Measurements from ENCODE around the gene TCOF1.
"Not testable (repeated sequence)": the region's sequence is repeated elsewhere in the genome, so short reads cannot be mapped to it uniquely, and the experiment has no call there.

Gene TCOF1

GRCh38 chr5:150412319-150413175 is 55.0 kb downstream of the TCOF1 start, which contains the start of gene CD74:
TSS of gene CD74 (minus strand) at chr5:150412910. CDS start at chr5:150412749, 161 bp downstream.
- no peaks in the 10 kb centered on the region for H3K9me3 ChIP-seq (ENCODE audit: insufficient read depth, low read depth, low read length)
- no peaks in the 10 kb centered on the region for H3K36me3 ChIP-seq (ENCODE audit: insufficient read depth, low read depth, low read length)
- H3K4me1 ChIP-seq (ENCODE audit: insufficient read depth, low read length): peaks cover 12% of the 10 kb centered on the region; the same call in 1 of the 2 replicates
- peak within 1 kb of the TSS; percentile 62; the same call in 1 of the 2 replicates for H3K4me3 ChIP-seq (ENCODE audit: low read length)
- no peaks in the 10 kb centered on the region for H3K27me3 ChIP-seq (ENCODE audit: insufficient read depth, low read length)
- H3K9ac ChIP-seq (ENCODE audit: low read depth, low read length): peak within 1 kb of the TSS; percentile 49; the same call in 1 of the 2 replicates
- no peak within 1 kb of the TSS for H3K27ac ChIP-seq (ENCODE audit: low read length)

- H3K9me3 ChIP-seq (ENCODE audit: insufficient read depth, low read depth, low read length): no peaks in the 10 kb centered on the region
- no peak overlapping the region for H3K27ac ChIP-seq (ENCODE audit: low read length)
- no peaks in the 10 kb centered on the region for H3K36me3 ChIP-seq (ENCODE audit: insufficient read depth, low read depth, low read length)
- H3K4me3 ChIP-seq (ENCODE audit: low read length): peak overlapping the region; percentile 62; the same call in 1 of the 2 replicates
- peaks cover 11% of the 10 kb centered on the region; the same call in 1 of the 2 replicates for H3K4me1 ChIP-seq (ENCODE audit: insufficient read depth, low read length)
- peak overlapping the region; percentile 49; the same call in 1 of the 2 replicates for H3K9ac ChIP-seq (ENCODE audit: low read depth, low read length)
- no peaks in the 10 kb centered on the region for H3K27me3 ChIP-seq (ENCODE audit: insufficient read depth, low read length)
Observed at GRCh38 chr5:150413176-150413901, 55.8 kb downstream of the TCOF1 start.

- H3K36me3 ChIP-seq (ENCODE audit: insufficient read depth, low read depth, low read length); H3K27me3 ChIP-seq (ENCODE audit: insufficient read depth, low read length); H3K27ac ChIP-seq (ENCODE audit: low read length); H3K9ac ChIP-seq (ENCODE audit: low read depth, low read length); H3K4me3 ChIP-seq (ENCODE audit: low read length); H3K9me3 ChIP-seq (ENCODE audit: insufficient read depth, low read depth, low read length); H3K4me1 ChIP-seq (ENCODE audit: insufficient read depth, low read length): not testable (repeated sequence)
Observed at GRCh38 chr5:150413902-150414790, 56.6 kb downstream of the TCOF1 start.

GRCh38 chr5:150419630-150420270 is 62.3 kb downstream of the TCOF1 start:
- no peaks in the 10 kb centered on the region for H3K27me3 ChIP-seq (ENCODE audit: insufficient read depth, low read length)
- H3K27ac ChIP-seq (ENCODE audit: low read length): no peak overlapping the region
- no peak overlapping the region for H3K9ac ChIP-seq (ENCODE audit: low read depth, low read length)
- no peaks in the 10 kb centered on the region for H3K4me1 ChIP-seq (ENCODE audit: insufficient read depth, low read length)
- no peaks in the 10 kb centered on the region for H3K9me3 ChIP-seq (ENCODE audit: insufficient read depth, low read depth, low read length)
- no peak overlapping the region for H3K4me3 ChIP-seq (ENCODE audit: low read length)
- no peaks in the 10 kb centered on the region for H3K36me3 ChIP-seq (ENCODE audit: insufficient read depth, low read depth, low read length)

GRCh38 chr5:150422075-150422474 is 64.6 kb downstream of the TCOF1 start:
- H3K9me3 ChIP-seq (ENCODE audit: insufficient read depth, low read depth, low read length): no peaks in the 10 kb centered on the region
- H3K27ac ChIP-seq (ENCODE audit: low read length): no peak overlapping the region
- H3K4me3 ChIP-seq (ENCODE audit: low read length): no peak overlapping the region
- no peak overlapping the region for H3K9ac ChIP-seq (ENCODE audit: low read depth, low read length)
- no peaks in the 10 kb centered on the region for H3K27me3 ChIP-seq (ENCODE audit: insufficient read depth, low read length)
- H3K4me1 ChIP-seq (ENCODE audit: insufficient read depth, low read length): no peaks in the 10 kb centered on the region
- no peaks in the 10 kb centered on the region for H3K36me3 ChIP-seq (ENCODE audit: insufficient read depth, low read depth, low read length)

GRCh38 chr5:150422758-150423157 is 65.3 kb downstream of the TCOF1 start:
- Histone ChIP-seq H3K27me3 (ENCODE audit: insufficient read depth, low read length) (no peaks in the 10 kb centered on the region), H3K4me3 (ENCODE audit: low read length) (no peak overlapping the region), H3K36me3 (ENCODE audit: insufficient read depth, low read depth, low read length) (no peaks in the 10 kb centered on the region), H3K4me1 (ENCODE audit: insufficient read depth, low read length) (no peaks in the 10 kb centered on the region), H3K9ac (ENCODE audit: low read depth, low read length) (no peak overlapping the region), H3K9me3 (ENCODE audit: insufficient read depth, low read depth, low read length) (no peaks in the 10 kb centered on the region), H3K27ac (ENCODE audit: low read length) (no peak overlapping the region)

- H3K36me3 ChIP-seq (ENCODE audit: insufficient read depth, low read depth, low read length); H3K27me3 ChIP-seq (ENCODE audit: insufficient read depth, low read length); H3K4me3 ChIP-seq (ENCODE audit: low read length); H3K9ac ChIP-seq (ENCODE audit: low read depth, low read length); H3K27ac ChIP-seq (ENCODE audit: low read length); H3K4me1 ChIP-seq (ENCODE audit: insufficient read depth, low read length); H3K9me3 ChIP-seq (ENCODE audit: insufficient read depth, low read depth, low read length): not testable (repeated sequence)
Observed at GRCh38 chr5:150426165-150426564, 68.7 kb downstream of the TCOF1 start.

- Histone ChIP-seq H3K9ac (ENCODE audit: low read depth, low read length) (no peak overlapping the region), H3K27ac (ENCODE audit: low read length) (no peak overlapping the region), H3K4me1 (ENCODE audit: insufficient read depth, low read length) (no peaks in the 10 kb centered on the region), H3K9me3 (ENCODE audit: insufficient read depth, low read depth, low read length) (no peaks in the 10 kb centered on the region), H3K36me3 (ENCODE audit: insufficient read depth, low read depth, low read length) (no peaks in the 10 kb centered on the region), H3K4me3 (ENCODE audit: low read length) (no peak overlapping the region), H3K27me3 (ENCODE audit: insufficient read depth, low read length) (no peaks in the 10 kb centered on the region)
Observed at GRCh38 chr5:150428106-150428876, 70.8 kb downstream of the TCOF1 start.

GRCh38 chr5:150428978-150429377 is 71.5 kb downstream of the TCOF1 start:
- no peaks in the 10 kb centered on the region for H3K27me3 ChIP-seq (ENCODE audit: insufficient read depth, low read length)
- H3K4me1 ChIP-seq (ENCODE audit: insufficient read depth, low read length): no peaks in the 10 kb centered on the region
- no peaks in the 10 kb centered on the region for H3K36me3 ChIP-seq (ENCODE audit: insufficient read depth, low read depth, low read length)
- no peaks in the 10 kb centered on the region for H3K9me3 ChIP-seq (ENCODE audit: insufficient read depth, low read depth, low read length)
- no peak overlapping the region for H3K4me3 ChIP-seq (ENCODE audit: low read length)
- no peak overlapping the region for H3K9ac ChIP-seq (ENCODE audit: low read depth, low read length)
- H3K27ac ChIP-seq (ENCODE audit: low read length): no peak overlapping the region

- H3K27ac ChIP-seq (ENCODE audit: low read length): no peak overlapping the region
- no peak overlapping the region for H3K9ac ChIP-seq (ENCODE audit: low read depth, low read length)
- H3K36me3 ChIP-seq (ENCODE audit: insufficient read depth, low read depth, low read length): no peaks in the 10 kb centered on the region
- no peaks in the 10 kb centered on the region for H3K27me3 ChIP-seq (ENCODE audit: insufficient read depth, low read length)
- no peaks in the 10 kb centered on the region for H3K4me1 ChIP-seq (ENCODE audit: insufficient read depth, low read length)
- no peak overlapping the region for H3K4me3 ChIP-seq (ENCODE audit: low read length)
- H3K9me3 ChIP-seq (ENCODE audit: insufficient read depth, low read depth, low read length): no peaks in the 10 kb centered on the region
Observed at GRCh38 chr5:150429410-150429873, 71.9 kb downstream of the TCOF1 start.

Data from iPS-20b (cell line).